Testis (tissue), 3 donors: ENCODE results near the gene ISOC2. TPM values are rescaled to one million over a fixed set of nuclear protein-coding genes. Genes with fewer than 3 reads are reported as not detected.
"Not testable (repeated sequence)": the region's sequence is repeated elsewhere in the genome, so short reads cannot be mapped to it uniquely, and the experiment has no call there.

Experiments used
- DNase-seq: peaks from one replicate; pipeline ENCODE4 v3.0.0-alpha.2; 2019
- H3K27ac ChIP-seq, 2 donors: fragments of 200-600 bp; sonication (generic); one replicate each; pipeline ENCODE4 v1.5.1; 2019
- H3K27me3 ChIP-seq: fragments of 200-600 bp; sonication (generic); one replicate; pipeline ENCODE4 v1.5.1; 2019
- H3K36me3 ChIP-seq: fragments of 200-600 bp; sonication (generic); one replicate; pipeline ENCODE4 v1.5.1; 2017; ENCODE audit warnings: low read depth; ENCODE audit errors: missing control alignments
- H3K4me1 ChIP-seq: fragments of 200-600 bp; sonication (generic); one replicate; pipeline ENCODE4 v1.5.1; 2019
- H3K4me3 ChIP-seq, 2 donors: fragments of 200-600 bp; sonication (generic); one replicate each; pipeline ENCODE4 v1.5.1; 2017 to 2019
- H3K9me3 ChIP-seq: fragments of 200-600 bp; sonication (generic); one replicate; pipeline ENCODE4 v1.5.1; 2017
- CTCF ChIP-seq, 3 experiments: fragments of 450-650 bp in 2 of 3; fragments of 200-600 bp in 1 of 3; sonication (generic) in 1 of 3; IDR thresholded peaks; one replicate each; pipeline ENCODE4 v1.5.1; 2016 to 2019; ENCODE audit warnings: antibody characterized with exemption in 3 of 3, mild to moderate bottlenecking in 2 of 3, moderate library complexity in 1 of 3
- POLR2A ChIP-seq: fragments of 450-650 bp; IDR thresholded peaks from one replicate; pipeline ENCODE4 v1.6.1; 2017; ENCODE audit warnings: antibody characterized with exemption, mild to moderate bottlenecking, moderate library complexity
- WGBS, 2 donors: methylation state at CpG; one replicate each; pipeline ENCODE4 v1.1.5; 2018; 5-methylcytosine and 5-hydroxymethylcytosine counted together
- intact Hi-C: fragments of 100-400 bp; cut with DNase I; formaldehyde crosslinking; loops from one replicate; pipeline ENCODE4 v1.15.1; 2023; ENCODE audit warnings: low total_unique reads
- polyA plus RNA-seq: library from polyadenylated mRNA; stranded (reverse); fragments of 350-450 nt; fragmentation: Illumina TruSeq; extraction: RNeasy Lipid Tissue Mini Kit (QIAGEN cat#74804); gene quantifications from one replicate; pipeline ENCODE4 v1.2.3, GENCODE V29; 2014; ENCODE audit warnings: low read depth, low replicate concordance; ENCODE audit not compliant: insufficient read depth
- total RNA-seq, 2 donors: library from RNA; depleted of rRNA; stranded (reverse); fragments of >200 nt; gene quantifications; one replicate each; pipeline ENCODE4 v1.2.3, GENCODE V29; 2016

ISOC2 gene
- total and polyA plus RNA-seq, 3 donors from 2014 or later: 79.1 to 107 (median 98.5) TPM

DNA sequence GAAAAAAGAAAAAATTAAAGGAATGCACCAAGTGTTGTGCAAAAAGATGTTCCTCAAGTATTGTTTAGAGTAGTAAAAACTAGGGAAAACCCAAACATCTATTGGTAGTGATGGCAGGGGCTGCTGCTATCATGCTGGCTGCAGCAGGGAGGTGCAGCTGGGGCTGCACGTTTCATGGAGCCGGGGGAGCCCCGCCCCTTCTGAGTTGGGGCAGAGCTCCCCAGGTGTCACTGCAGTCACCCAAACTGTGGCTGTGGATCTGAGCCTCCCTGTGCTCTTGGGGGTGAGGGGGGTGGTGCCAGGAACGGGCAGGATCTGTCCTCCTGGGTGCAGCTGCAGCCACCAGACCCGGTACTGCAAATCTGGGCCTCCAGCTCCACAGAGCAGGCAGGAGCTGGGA, 42.3 kb downstream of the ISOC2 start:
- Histone ChIP-seq H3K9me3 (no peaks in the 10 kb centered on the region), H3K4me1 (no peaks in the 10 kb centered on the region), H3K4me3 (no peak overlapping the region), H3K27ac (no peak overlapping the region), H3K36me3 (no peaks in the 10 kb centered on the region), H3K27me3 (no peaks in the 10 kb centered on the region)
- intact Hi-C loops: no loop called here
- no peak for TF ChIP-seq POLR2A
- TF ChIP-seq CTCF (IDR thresholded peaks at IDR 0.05): no peak
- WGBS, 2 donors: 64 to 67% methylated on average over 3 to 5 of the region's 5 CpGs
- DNase-seq: no peak

DNA sequence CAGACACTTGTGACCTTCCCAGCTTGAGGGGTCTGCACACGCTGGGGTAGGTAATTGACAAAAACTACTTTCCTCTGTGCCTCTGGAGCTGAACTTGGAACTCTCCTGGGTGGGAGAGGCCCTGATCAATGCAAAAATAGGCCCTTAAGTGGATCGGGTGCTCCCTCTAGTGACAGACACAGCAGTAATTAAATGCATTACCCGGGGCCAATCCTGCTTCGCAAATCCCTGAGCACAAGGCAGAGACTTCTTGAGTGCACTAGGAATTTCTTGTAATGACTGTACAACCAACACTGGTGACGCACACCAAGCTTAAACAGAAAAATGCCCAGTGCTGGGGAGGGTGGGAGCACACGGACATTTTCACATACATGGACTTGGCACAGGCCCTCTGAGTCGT, 43.3 kb downstream of the ISOC2 start:
- DNase-seq: peak; percentile 75
- Histone ChIP-seq H3K36me3 (no peaks in the 10 kb centered on the region), H3K27me3 (no peaks in the 10 kb centered on the region), H3K9me3 (no peaks in the 10 kb centered on the region), H3K4me1 (no peaks in the 10 kb centered on the region), H3K27ac (no peak overlapping the region), H3K4me3 (no peak overlapping the region)
- WGBS, 2 donors: 37 to 44% methylated on average over 3 to 7 of the region's 7 CpGs
- intact Hi-C loops: no loop called here
- TF ChIP-seq CTCF (IDR thresholded peaks at IDR 0.05) (peak in 2 of 3 experiments; percentile 41 to 53), POLR2A (no peak)

DNA sequence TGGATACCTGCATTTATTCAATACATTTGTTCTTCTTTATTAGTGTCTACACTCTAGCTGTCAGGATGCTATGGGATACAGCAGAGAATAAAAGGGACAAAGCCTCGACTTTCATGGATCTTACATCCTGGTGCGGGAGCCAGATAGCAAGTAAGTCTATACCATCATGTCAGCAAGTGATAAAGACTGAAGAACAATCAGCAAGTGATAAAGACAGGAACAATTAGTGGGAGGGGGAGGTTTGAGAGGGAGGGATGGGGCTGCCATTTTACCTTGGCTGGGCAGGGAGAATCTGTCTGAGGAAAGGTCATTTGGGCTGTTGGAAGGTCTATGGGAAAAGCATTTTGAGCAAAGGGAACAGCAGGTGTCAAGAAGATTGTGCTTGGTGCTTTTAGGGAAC, 51.3 kb downstream of the ISOC2 start:
- Histone ChIP-seq H3K27me3 (no peaks in the 10 kb centered on the region), H3K4me1 (peaks cover 19% of the 10 kb centered on the region), H3K36me3 (no peaks in the 10 kb centered on the region), H3K9me3 (no peaks in the 10 kb centered on the region), H3K27ac (no peak overlapping the region), H3K4me3 (no peak overlapping the region)
- DNase-seq: no peak
- TF ChIP-seq POLR2A: no peak
- no peak for TF ChIP-seq CTCF (IDR thresholded peaks at IDR 0.05)
- WGBS, 2 donors: 92 to 94% methylated on average over 2 of the region's 2 CpGs
- intact Hi-C loops: no loop called here

DNA sequence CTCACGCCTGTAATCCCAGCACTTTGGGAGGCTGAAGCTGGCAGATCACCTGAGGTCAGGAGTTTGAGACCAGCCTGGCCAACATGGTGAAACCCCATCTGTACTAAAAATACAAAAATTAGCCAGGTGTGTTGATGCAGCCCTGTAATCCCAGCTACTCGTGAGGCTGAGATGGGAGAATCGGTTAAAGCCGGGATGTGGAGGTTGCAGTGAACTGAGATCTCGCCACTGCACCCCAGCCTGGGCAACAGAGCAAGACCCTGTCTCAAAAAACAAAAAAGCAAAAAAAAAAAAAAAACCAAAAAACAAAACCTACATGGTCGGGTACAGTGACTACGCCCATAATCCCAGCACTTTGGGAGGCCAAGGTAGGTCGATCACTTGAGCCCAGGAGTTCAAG, 52.3 kb downstream of the ISOC2 start:
- H3K4me1 ChIP-seq: peaks cover 19% of the 10 kb centered on the region
- peak overlapping the region in 1 of 2 donors; percentile 100 for H3K27ac ChIP-seq
- H3K27me3 ChIP-seq, H3K9me3 ChIP-seq, DNase-seq, H3K4me3 ChIP-seq, intact Hi-C loops, H3K36me3 ChIP-seq: not testable (repeated sequence)
- 88 to 90% methylated on average over 8 of the region's 8 CpGs for WGBS, 2 donors

DNA sequence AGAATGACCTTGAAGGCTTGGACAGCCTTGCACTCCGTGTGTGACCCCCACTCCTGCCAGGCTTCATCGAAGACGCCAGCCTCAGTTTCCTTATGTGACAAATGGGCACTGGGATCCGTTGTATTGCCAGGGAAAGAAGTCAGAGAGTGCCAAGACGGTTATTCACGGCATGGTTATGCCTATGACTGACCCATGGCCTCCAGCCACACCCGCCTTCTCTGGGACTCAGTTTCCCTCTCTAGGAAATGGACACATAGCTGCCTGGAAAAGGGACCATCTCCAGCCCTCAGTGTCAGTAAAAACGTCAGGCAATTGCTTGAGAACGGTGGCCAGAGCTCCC, 52.9 kb downstream of the ISOC2 start:
- Histone ChIP-seq H3K27me3 (no peaks in the 10 kb centered on the region), H3K27ac (peak overlapping the region; percentile 99 to 100), H3K9me3 (no peaks in the 10 kb centered on the region), H3K4me3 (peak overlapping the region; percentile 51 to 86), H3K4me1 (peaks cover 19% of the 10 kb centered on the region), H3K36me3 (no peaks in the 10 kb centered on the region)
- no peak for TF ChIP-seq POLR2A
- no peak for TF ChIP-seq CTCF (IDR thresholded peaks at IDR 0.05)
- intact Hi-C loops: no loop called here
- WGBS, 2 donors: 49 to 72% methylated on average over 6 to 9 of the region's 9 CpGs
- no peak for DNase-seq
